H9 (cell line): ENCODE data around the gene CCDC127. TPM values are rescaled to one million over a fixed set of nuclear protein-coding genes. Genes with fewer than 3 reads are reported as not detected.

ENCODE experiments used
- DNase-seq: peaks from one replicate; pipeline ENCODE4 v3.0.0-alpha.2; 2017
- H2AFZ ChIP-seq: one replicate; pipeline ENCODE4 v1.6.1; 2013; ENCODE audit warnings: mild to moderate bottlenecking, low read length, control low read depth, moderate library complexity
- H2AK5ac ChIP-seq: 2 replicates; pipeline ENCODE4 v1.6.1; 2013; ENCODE audit warnings: low read length, control low read depth, mixed read lengths; ENCODE audit not compliant: insufficient read length
- H2BK120ac ChIP-seq: one replicate; pipeline ENCODE4 v1.6.1; 2013; ENCODE audit warnings: low read depth, mild to moderate bottlenecking, low read length, control low read depth, inconsistent platforms; ENCODE audit not compliant: poor library complexity, severe bottlenecking
- H2BK12ac ChIP-seq: 2 replicates; pipeline ENCODE4 v1.6.1; 2013; ENCODE audit warnings: low read length, control low read depth, mixed read lengths, low read depth; ENCODE audit not compliant: insufficient read length
- H2BK15ac ChIP-seq: 2 replicates; pipeline ENCODE4 v1.6.1; 2013; ENCODE audit warnings: low read depth, low read length, control low read depth
- H2BK20ac ChIP-seq: one replicate; pipeline ENCODE4 v1.6.1; 2013; ENCODE audit warnings: low read depth, mild to moderate bottlenecking, low read length, control low read depth, inconsistent platforms; ENCODE audit not compliant: poor library complexity, severe bottlenecking
- H2BK5ac ChIP-seq: 2 replicates; pipeline ENCODE4 v1.6.1; 2013; ENCODE audit warnings: low read length, control low read depth, mixed read lengths; ENCODE audit not compliant: insufficient read length
- H3K14ac ChIP-seq: 2 replicates; pipeline ENCODE4 v1.6.1; 2013; ENCODE audit warnings: low read length, control low read depth; ENCODE audit not compliant: insufficient read depth
- H3K18ac ChIP-seq: 2 replicates; pipeline ENCODE4 v1.6.1; 2013; ENCODE audit warnings: low read depth, mild to moderate bottlenecking, mixed read lengths, low read length, control low read depth; ENCODE audit not compliant: insufficient read length
- H3K23ac ChIP-seq: 2 replicates; pipeline ENCODE4 v1.6.1; 2013; ENCODE audit warnings: low read length, control low read depth, mixed read lengths, low read depth; ENCODE audit not compliant: insufficient read length
- H3K23me2 ChIP-seq: 2 replicates; pipeline ENCODE4 v1.6.1; 2013; ENCODE audit warnings: low read depth, mild to moderate bottlenecking, mixed read lengths, low read length, control low read depth; ENCODE audit not compliant: insufficient read length, poor library complexity, severe bottlenecking
- H3K27ac ChIP-seq: 2 replicates; pipeline ENCODE4 v1.5.1; 2013; ENCODE audit warnings: low read length, control low read depth, mixed read lengths, low read depth; ENCODE audit not compliant: insufficient read length
- H3K27me3 ChIP-seq: 2 replicates; pipeline ENCODE4 v1.6.1; 2013; ENCODE audit warnings: low read length, control low read depth, inconsistent platforms; ENCODE audit not compliant: insufficient read depth
- H3K4ac ChIP-seq: 2 replicates; pipeline ENCODE4 v1.6.1; 2013; ENCODE audit warnings: low read depth, mild to moderate bottlenecking, control low read depth, inconsistent platforms, low read length, moderate library complexity
- H3K4me1 ChIP-seq: 2 replicates; pipeline ENCODE4 v1.6.1; 2013; ENCODE audit warnings: low read length, control low read depth, inconsistent platforms; ENCODE audit not compliant: insufficient read depth
- H3K4me2 ChIP-seq: 2 replicates; pipeline ENCODE4 v1.6.1; 2013; ENCODE audit warnings: low read length, control low read depth, mixed read lengths; ENCODE audit not compliant: insufficient read length, insufficient read depth
- H3K56ac ChIP-seq: 2 replicates; pipeline ENCODE4 v1.6.1; 2013; ENCODE audit warnings: low read depth, mild to moderate bottlenecking, mixed read lengths, low read length, control low read depth; ENCODE audit not compliant: insufficient read length
- H3K79me1 ChIP-seq: 2 replicates; pipeline ENCODE4 v1.6.1; 2013; ENCODE audit warnings: low read depth, mild to moderate bottlenecking, moderate library complexity, low read length, control low read depth, inconsistent platforms; ENCODE audit not compliant: insufficient read depth, poor library complexity, severe bottlenecking
- H3K79me2 ChIP-seq: 2 replicates; pipeline ENCODE4 v1.6.1; 2013; ENCODE audit warnings: low read length, control low read depth, inconsistent platforms; ENCODE audit not compliant: insufficient read depth
- H3K9ac ChIP-seq: 2 replicates; pipeline ENCODE4 v1.6.1; 2013; ENCODE audit warnings: low read length, control low read depth, mixed read lengths; ENCODE audit not compliant: insufficient read length; ENCODE audit errors: extremely low read depth
- H3K9me3 ChIP-seq: one replicate; pipeline ENCODE4 v1.6.1; 2013; ENCODE audit warnings: low read depth, low read length, inconsistent platforms; ENCODE audit not compliant: control insufficient read depth
- H3T11ph ChIP-seq: one replicate; pipeline ENCODE4 v1.6.1; 2013; ENCODE audit warnings: mild to moderate bottlenecking, low read length, control low read depth, inconsistent platforms
- H4K20me1 ChIP-seq: one replicate; pipeline ENCODE4 v1.6.1; 2013; ENCODE audit not compliant: control insufficient read depth, insufficient read length, insufficient read depth
- H4K5ac ChIP-seq: 2 replicates; pipeline ENCODE4 v1.6.1; 2013; ENCODE audit warnings: low read depth, mild to moderate bottlenecking, mixed read lengths, low read length, control low read depth; ENCODE audit not compliant: insufficient read length
- H4K8ac ChIP-seq: replicated peaks from 2 replicates; pipeline ENCODE4 v1.6.1; 2013; ENCODE audit warnings: low read length, control low read depth, mixed read lengths, low read depth; ENCODE audit not compliant: insufficient read length
- H4K91ac ChIP-seq: 2 replicates; pipeline ENCODE4 v1.6.1; 2013; ENCODE audit warnings: low read depth, mild to moderate bottlenecking, moderate library complexity, mixed read lengths, low read length, control low read depth; ENCODE audit not compliant: insufficient read length
- H3K27ac Mint-ChIP-seq, 3 experiments: 2 replicates in 2 of 3; 3 replicates in 1 of 3; pipeline ENCODE4 v1.8.0; 2020 to 2021; ENCODE audit warnings: mixed read lengths in 3 of 3, mild to moderate bottlenecking in 1 of 3, moderate library complexity in 1 of 3
- H3K27me3 Mint-ChIP-seq: 2 replicates; pipeline ENCODE4 v1.8.0; 2021; ENCODE audit warnings: low read depth, mild to moderate bottlenecking, moderate library complexity, mixed read lengths
- H3K36me3 Mint-ChIP-seq, 3 experiments: 2 replicates in 2 of 3; 3 replicates in 1 of 3; pipeline ENCODE4 v1.8.0; 2020 to 2021; ENCODE audit warnings: low read depth in 3 of 3, mixed read lengths in 3 of 3; ENCODE audit not compliant: insufficient read depth in 1 of 3
- H3K4me1 Mint-ChIP-seq, 2 experiments: 2 replicates each; pipeline ENCODE4 v1.8.0; 2020; ENCODE audit warnings: mixed read lengths in 2 of 2
- H3K4me3 Mint-ChIP-seq, 2 experiments: 2 replicates in 1 of 2; 3 replicates in 1 of 2; pipeline ENCODE4 v1.8.0; 2020 to 2021; ENCODE audit warnings: mild to moderate bottlenecking in 2 of 2, mixed read lengths in 2 of 2, moderate library complexity in 1 of 2
- H3K9me3 Mint-ChIP-seq, 2 experiments: 2 replicates in 1 of 2; 3 replicates in 1 of 2; pipeline ENCODE4 v1.8.0; 2020; ENCODE audit warnings: mild to moderate bottlenecking in 2 of 2, mixed read lengths in 2 of 2, moderate library complexity in 1 of 2
- WGBS: extraction: QIAGEN DNeasy Blood & Tissue Kit; methylation state at CpG from one replicate; pipeline ENCODE4 v1.1.7; 2013; ENCODE audit warnings: missing lambda C conversion rate, low lambda C conversion rate, mixed read lengths; ENCODE audit not compliant: insufficient read length; ENCODE audit errors: extremely low coverage; 5-methylcytosine and 5-hydroxymethylcytosine counted together
- total RNA-seq: library from RNA; stranded (reverse); gene quantifications from 2 replicates; pipeline ENCODE4 v1.2.1, GENCODE V29; 2021
- TF ChIP-seq, protein P1 (sequence below): fragments of 200-600 bp; sonication (generic); conservative IDR thresholded peaks from 3 replicates; pipeline ENCODE4 v1.8.0; 2021; ENCODE audit warnings: antibody characterized with exemption, mild to moderate bottlenecking

Gene CCDC127
- total RNA-seq, 1 experiment from 2014 or later: 9.0 TPM

DNA sequence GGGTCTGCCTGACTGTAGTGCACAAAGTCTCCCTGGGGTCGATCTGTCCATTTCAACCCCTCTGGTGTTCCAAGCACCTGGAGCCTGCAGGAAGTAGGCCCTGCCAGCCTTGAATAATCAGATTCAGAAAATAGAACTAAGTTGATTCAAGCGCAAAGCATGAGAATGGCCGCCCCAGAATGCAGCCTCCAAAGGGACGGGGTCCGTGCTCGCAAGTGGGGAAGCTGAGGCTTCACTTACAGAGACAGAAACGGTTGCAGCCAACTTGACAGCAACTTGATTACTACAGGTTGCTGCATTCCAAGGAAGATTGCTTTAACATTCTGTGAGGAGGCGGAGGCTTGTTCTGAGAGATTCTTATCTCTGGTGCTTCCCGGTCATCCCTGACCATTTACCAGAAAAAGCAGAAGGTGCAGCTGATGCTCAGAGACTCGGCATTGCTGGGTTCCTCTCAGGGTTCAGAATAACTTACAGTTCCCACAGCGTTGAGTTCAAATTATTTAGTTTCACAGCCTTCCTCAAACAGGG, 41.6 kb downstream of the CCDC127 start:
- no peak for DNase-seq
- Mint-ChIP-seq H3K9me3 (no peaks in the 10 kb centered on the region), H3K27ac (peak overlapping the region in 2 of 3 experiments; percentile 28 to 41; a peak in 2 of 7 replicates), H3K27me3 (no peaks in the 10 kb centered on the region; the same call in 1 of the 2 replicates), H3K4me3 (no peak overlapping the region), H3K36me3 (peaks cover 4 to 48% (median 48%) of the 10 kb centered on the region in 3 experiments; a peak in 6 of 7 replicates), H3K4me1 (peaks cover 7 to 9% of the 10 kb centered on the region in 2 experiments)
- no peak overlapping the region for H2AK5ac ChIP-seq
- no peak overlapping the region for H3K14ac ChIP-seq
- no CpG with 5 or more reads among the region's 11 CpGs for WGBS
- no peak overlapping the region for H4K5ac ChIP-seq
- no peak overlapping the region for H3K4me2 ChIP-seq
- H3K79me1 ChIP-seq: no peaks in the 10 kb centered on the region
- no peak overlapping the region for H2BK120ac ChIP-seq
- no peak overlapping the region for H3K56ac ChIP-seq
- H3K79me2 ChIP-seq: no peaks in the 10 kb centered on the region
- H3K23me2 ChIP-seq: no peaks in the 10 kb centered on the region
- H3K9me3 ChIP-seq: no peaks in the 10 kb centered on the region
- H3K18ac ChIP-seq: no peak overlapping the region
- TF ChIP-seq, protein P1, sequence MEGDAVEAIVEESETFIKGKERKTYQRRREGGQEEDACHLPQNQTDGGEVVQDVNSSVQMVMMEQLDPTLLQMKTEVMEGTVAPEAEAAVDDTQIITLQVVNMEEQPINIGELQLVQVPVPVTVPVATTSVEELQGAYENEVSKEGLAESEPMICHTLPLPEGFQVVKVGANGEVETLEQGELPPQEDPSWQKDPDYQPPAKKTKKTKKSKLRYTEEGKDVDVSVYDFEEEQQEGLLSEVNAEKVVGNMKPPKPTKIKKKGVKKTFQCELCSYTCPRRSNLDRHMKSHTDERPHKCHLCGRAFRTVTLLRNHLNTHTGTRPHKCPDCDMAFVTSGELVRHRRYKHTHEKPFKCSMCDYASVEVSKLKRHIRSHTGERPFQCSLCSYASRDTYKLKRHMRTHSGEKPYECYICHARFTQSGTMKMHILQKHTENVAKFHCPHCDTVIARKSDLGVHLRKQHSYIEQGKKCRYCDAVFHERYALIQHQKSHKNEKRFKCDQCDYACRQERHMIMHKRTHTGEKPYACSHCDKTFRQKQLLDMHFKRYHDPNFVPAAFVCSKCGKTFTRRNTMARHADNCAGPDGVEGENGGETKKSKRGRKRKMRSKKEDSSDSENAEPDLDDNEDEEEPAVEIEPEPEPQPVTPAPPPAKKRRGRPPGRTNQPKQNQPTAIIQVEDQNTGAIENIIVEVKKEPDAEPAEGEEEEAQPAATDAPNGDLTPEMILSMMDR: no peak
- H4K8ac ChIP-seq: no peak overlapping the region
- H3K9ac ChIP-seq: no peak overlapping the region
- no peak overlapping the region for H2BK20ac ChIP-seq
- no peak overlapping the region for H3K27ac ChIP-seq
- H2BK12ac ChIP-seq: no peak overlapping the region
- no peak overlapping the region for H4K91ac ChIP-seq
- no peaks in the 10 kb centered on the region for H3K27me3 ChIP-seq
- H4K20me1 ChIP-seq: no peaks in the 10 kb centered on the region
- no peak overlapping the region for H2BK15ac ChIP-seq
- H3K23ac ChIP-seq: no peak overlapping the region
- H3K4me1 ChIP-seq: no peaks in the 10 kb centered on the region; the same call in 1 of the 2 replicates
- H3T11ph ChIP-seq: no peak overlapping the region
- no peak overlapping the region for H2AFZ ChIP-seq
- H2BK5ac ChIP-seq: no peak overlapping the region
- H3K4ac ChIP-seq: no peak overlapping the region
